Endothelial cell of umbilical vein (primary cell): ENCODE measurements around the gene ATP8B2. TPM values are rescaled to one million over a fixed set of nuclear protein-coding genes. Genes with fewer than 3 reads are reported as not detected.

Experiments used
- BruUV-seq: library from RNA; stranded (reverse); fragments of 400-500 nt; replicated peaks from 2 replicates; lab custom pipeline; 2021; lab: Mats Ljungman, UMichigan
- CTCF ChIA-PET: fragments of 300-600, 350-600 bp; sonication (Branson Sonifier 250); formaldehyde crosslinking; loops from one replicate; lab custom pipeline; 2021; ENCODE audit warnings: antibody characterized with exemption, inconsistent platforms; lab: Charles Lee
- POLR2A ChIA-PET: fragments of 300-600, 350-600 bp; sonication (Branson Sonifier 250); formaldehyde crosslinking; loops from one replicate; lab custom pipeline; 2021; ENCODE audit warnings: antibody characterized with exemption, inconsistent platforms; lab: Charles Lee
- DNase-seq: peaks from one replicate; pipeline ENCODE4 v3.0.0-alpha.2; 2011; ENCODE audit warnings: low read depth, low spot score
- FAIRE-seq: peaks from 2 replicates; lab custom pipeline; 2011; peaks lifted over from hg19 to GRCh38; lab: Jason Lieb, UNC
- H2AFZ ChIP-seq: 2 replicates; pipeline ENCODE4 v1.6.0; 2012; ENCODE audit warnings: low read depth, low read length, control low read depth, inconsistent platforms
- H3K27ac ChIP-seq: 2 replicates; pipeline ENCODE4 v1.5.1; 2011; ENCODE audit warnings: low read depth, mild to moderate bottlenecking, control low read depth, low read length, moderate library complexity; ENCODE audit not compliant: insufficient read depth
- H3K27me3 ChIP-seq, 2 experiments: 2 replicates each; pipeline versions ENCODE4 v1.6.0 to v1.6.1; 2011; ENCODE audit warnings: low read length in 2 of 2, mixed read lengths in 1 of 2; ENCODE audit not compliant: control insufficient read depth in 2 of 2, insufficient read depth in 2 of 2
- H3K36me3 ChIP-seq, 2 experiments: 2 replicates in 1 of 2; 3 replicates in 1 of 2; pipeline ENCODE4 v1.5.1; 2011; ENCODE audit warnings: low read length in 2 of 2, mild to moderate bottlenecking in 1 of 2, moderate library complexity in 1 of 2; ENCODE audit not compliant: control insufficient read depth in 2 of 2, insufficient read depth in 2 of 2; ENCODE audit errors: extremely low read depth in 1 of 2
- H3K4me1 ChIP-seq: 3 replicates; pipeline ENCODE4 v1.5.1; 2011; ENCODE audit warnings: mild to moderate bottlenecking, low read length; ENCODE audit not compliant: control insufficient read depth, insufficient read depth; ENCODE audit errors: extremely low read depth
- H3K4me2 ChIP-seq: 2 replicates; pipeline ENCODE4 v1.6.1; 2011; ENCODE audit warnings: low read length, control low read depth, mixed read lengths; ENCODE audit not compliant: insufficient read depth
- H3K4me3 ChIP-seq, 3 experiments: fragments of 200-600 bp in 1 of 3; sonication (generic), shearing (Covaris generic) in 1 of 3; replicated peaks in 1 of 3; 2 replicates each; pipeline ENCODE4 v1.5.1; 2011 to 2016; ENCODE audit warnings: control low read depth in 3 of 3, low read length in 3 of 3, mild to moderate bottlenecking in 2 of 3, inconsistent platforms in 1 of 3, low read depth in 1 of 3, moderate library complexity in 1 of 3; ENCODE audit not compliant: insufficient read depth in 1 of 3
- H3K79me2 ChIP-seq: 2 replicates; pipeline ENCODE4 v1.6.0; 2012; ENCODE audit warnings: low read length, inconsistent platforms; ENCODE audit not compliant: control insufficient read depth, insufficient read depth
- H3K9ac ChIP-seq: replicated peaks from 2 replicates; pipeline ENCODE3; 2011; ENCODE audit warnings: low read length, control low read depth; ENCODE audit not compliant: insufficient read depth; ENCODE audit errors: extremely low read depth
- H3K9me1 ChIP-seq: replicated peaks from 3 replicates; pipeline ENCODE4 v1.6.0; 2011; ENCODE audit warnings: mild to moderate bottlenecking, low read length; ENCODE audit not compliant: control insufficient read depth, insufficient read depth; ENCODE audit errors: extremely low read depth
- H3K9me3 ChIP-seq: replicated peaks from 2 replicates; pipeline ENCODE4 v1.5.1; 2012; ENCODE audit warnings: low read length, inconsistent platforms; ENCODE audit not compliant: control insufficient read depth, insufficient read depth
- H4K20me1 ChIP-seq: replicated peaks from 2 replicates; pipeline ENCODE3; 2011; ENCODE audit warnings: mild to moderate bottlenecking, low read length; ENCODE audit not compliant: control insufficient read depth, insufficient read depth; ENCODE audit errors: extremely low read depth
- EZH2 ChIP-seq: IDR thresholded peaks from 2 replicates; pipeline ENCODE4 v1.6.1; 2012; ENCODE audit warnings: borderline replicate concordance, low read depth, mild to moderate bottlenecking, moderate library complexity, low read length, inconsistent platforms; ENCODE audit not compliant: severe bottlenecking
- FOS ChIP-seq: IDR thresholded peaks from 2 replicates; pipeline ENCODE4 v1.6.1; 2011; ENCODE audit warnings: mild to moderate bottlenecking, low read length, moderate library complexity, borderline replicate concordance; ENCODE audit not compliant: insufficient read depth
- GATA2 ChIP-seq: IDR thresholded peaks from 2 replicates; pipeline ENCODE4 v1.7.0; 2011; ENCODE audit warnings: low read depth, mild to moderate bottlenecking, moderate library complexity, mixed read lengths, low read length; ENCODE audit not compliant: insufficient read length, insufficient read depth
- JUN ChIP-seq: IDR thresholded peaks from 2 replicates; pipeline ENCODE4 v1.6.1; 2011; ENCODE audit warnings: borderline replicate concordance, low read depth; ENCODE audit not compliant: insufficient read length, insufficient read depth
- MAX ChIP-seq: IDR thresholded peaks from 2 replicates; pipeline ENCODE4 v1.6.1; 2011; ENCODE audit not compliant: insufficient read depth, insufficient read length
- MYC ChIP-seq: IDR thresholded peaks from one replicate; pipeline ENCODE4 v1.6.1; 2011; ENCODE audit warnings: mild to moderate bottlenecking, low read depth, low read length
- POLR2A ChIP-seq: IDR thresholded peaks from 2 replicates; pipeline ENCODE4 v1.6.1; 2012; ENCODE audit warnings: low read depth, mild to moderate bottlenecking, control low read depth, low read length
- POLR2AphosphoS5 ChIP-seq: IDR thresholded peaks from 2 replicates; pipeline ENCODE4 v1.6.1; 2012; ENCODE audit warnings: low read depth, mild to moderate bottlenecking, control low read depth, low read length, moderate library complexity; ENCODE audit not compliant: insufficient read depth
- dilution Hi-C: fragments of 300-500 bp; cut with MboI; formaldehyde crosslinking; loops from one replicate; pipeline ENCODE4 v1.15.0; 2019; ENCODE audit warnings: low sequenced_read_pairs; ENCODE audit not compliant: extremely low pct_ligation_motif_present
- intact Hi-C: fragments of 100-400 bp; cut with micrococcal nuclease; formaldehyde crosslinking; loops from one replicate; pipeline ENCODE4 v1.10.0; 2022
- polyA plus RNA-seq, 4 experiments: library from polyadenylated mRNA; depleted of rRNA in 3 of 4; stranded (reverse) in 3 of 4; unstranded in 1 of 4; fragments of >200 nt; gene quantifications; 2 replicates each; pipeline versions ENCODE4 v1.2.1 to v1.2.3, GENCODE V29; 2011 to 2012; ENCODE audit warnings: missing spikeins in 1 of 4
- total RNA-seq: library from RNA; stranded (reverse); gene quantifications from 2 replicates; pipeline ENCODE4 v1.2.3, GENCODE V29; 2021
- TF ChIP-seq, protein P1 (sequence below), 2 donors: IDR thresholded peaks; 1 replicate in 1 of 2; 2 replicates in 1 of 2; pipeline ENCODE4 v1.5.1; 2011; ENCODE audit warnings: low read length in 2 of 2, mild to moderate bottlenecking in 2 of 2, moderate library complexity in 2 of 2, control low read depth in 1 of 2, inconsistent platforms in 1 of 2, low read depth in 1 of 2; ENCODE audit not compliant: insufficient read depth in 1 of 2; ENCODE audit errors: extremely low read depth in 1 of 2

ATP8B2 gene
- total and polyA plus RNA-seq, 2 donors (not counting 3 experiments of a cell fraction or from before 2014, with no cell fraction given), result 64.7 to 72.8 TPM

- Histone ChIP-seq H2AFZ (no peak overlapping the region), H3K79me2 (no peaks in the 10 kb centered on the region), H3K9ac (no peak overlapping the region), H3K36me3 (peaks cover 0 to 7% of the 10 kb centered on the region in 2 experiments), H3K9me3 (no peaks in the 10 kb centered on the region), H4K20me1 (no peaks in the 10 kb centered on the region), H3K4me2 (no peak overlapping the region), H3K9me1 (no peaks in the 10 kb centered on the region), H3K4me1 (peaks cover 14% of the 10 kb centered on the region), H3K27ac (no peak overlapping the region), H3K27me3 (no peaks in the 10 kb centered on the region), H3K4me3 (no peak overlapping the region)
- FAIRE-seq (no peak), DNase-seq (no peak)
- ChIA-PET CTCF (interaction anchor here (1.1 to 5.4 kb wide), 9 partner anchors 8 to 193 kb away, joined by 3 to 35 read pairs (median 4); no protein-coding TSS in a partner anchor), POLR2A (no interaction called here)
- dilution Hi-C loops, result no loop called here
- no peak for TF ChIP-seq POLR2AphosphoS5
- no peak for TF ChIP-seq JUN
- TF ChIP-seq MAX, result no peak
- no peak for TF ChIP-seq EZH2
- no peak for TF ChIP-seq FOS
- TF ChIP-seq, protein P1, sequence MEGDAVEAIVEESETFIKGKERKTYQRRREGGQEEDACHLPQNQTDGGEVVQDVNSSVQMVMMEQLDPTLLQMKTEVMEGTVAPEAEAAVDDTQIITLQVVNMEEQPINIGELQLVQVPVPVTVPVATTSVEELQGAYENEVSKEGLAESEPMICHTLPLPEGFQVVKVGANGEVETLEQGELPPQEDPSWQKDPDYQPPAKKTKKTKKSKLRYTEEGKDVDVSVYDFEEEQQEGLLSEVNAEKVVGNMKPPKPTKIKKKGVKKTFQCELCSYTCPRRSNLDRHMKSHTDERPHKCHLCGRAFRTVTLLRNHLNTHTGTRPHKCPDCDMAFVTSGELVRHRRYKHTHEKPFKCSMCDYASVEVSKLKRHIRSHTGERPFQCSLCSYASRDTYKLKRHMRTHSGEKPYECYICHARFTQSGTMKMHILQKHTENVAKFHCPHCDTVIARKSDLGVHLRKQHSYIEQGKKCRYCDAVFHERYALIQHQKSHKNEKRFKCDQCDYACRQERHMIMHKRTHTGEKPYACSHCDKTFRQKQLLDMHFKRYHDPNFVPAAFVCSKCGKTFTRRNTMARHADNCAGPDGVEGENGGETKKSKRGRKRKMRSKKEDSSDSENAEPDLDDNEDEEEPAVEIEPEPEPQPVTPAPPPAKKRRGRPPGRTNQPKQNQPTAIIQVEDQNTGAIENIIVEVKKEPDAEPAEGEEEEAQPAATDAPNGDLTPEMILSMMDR (IDR thresholded peaks at IDR 0.05; ENCODE audit: extremely low read depth in 1 of 2, insufficient read depth in 1 of 2, low read depth in 1 of 2, low read length in 2 of 2), result no peak
- no peak for TF ChIP-seq POLR2A
- no peak for TF ChIP-seq MYC
- no peak for TF ChIP-seq GATA2
- intact Hi-C loops, result loop anchor here (1.0 kb wide), 3 partner anchors 28 to 192 kb away; partner anchors contain the start of gene IL6R
- no TSS peak for BruUV-seq
These were observed 28.6 kb downstream of the ATP8B2 start for GRCh38 chr1:154353966-154354365.
